ENCODE results near the gene KBTBD7.

DNA sequence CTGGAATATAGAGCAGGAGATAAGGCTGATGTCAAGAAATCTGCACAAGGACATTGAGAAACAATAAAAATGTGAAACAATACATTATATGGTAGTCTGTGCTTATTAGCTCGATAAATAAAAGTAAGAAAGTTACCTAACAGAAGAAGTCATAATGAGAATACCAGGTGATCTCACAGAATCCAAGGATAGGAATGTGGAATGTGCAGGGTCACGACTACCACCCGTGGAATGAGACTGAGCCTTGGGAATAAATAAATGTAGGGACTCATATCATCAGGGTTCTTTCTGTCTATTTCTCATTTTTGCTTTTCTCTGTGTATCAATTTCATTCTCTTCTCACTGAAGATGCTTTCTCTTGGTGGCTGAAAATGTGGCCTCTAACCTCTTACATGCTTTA is 26.0 kb upstream of the KBTBD7 start:
- TF ChIP-seq CTCF (IDR thresholded peaks at IDR 0.05): no peak
- TF ChIP-seq POLR2A (IDR thresholded peaks at IDR 0.05): no peak
